Pancreas (tissue), 10 donors: ENCODE results near the gene ZBTB1. TPM values are rescaled to one million over a fixed set of nuclear protein-coding genes. Genes with fewer than 3 reads are reported as not detected.
A peak's percentile ranks its signal among the peaks of the same experiment; 100 is the strongest.

Experiments used
- ATAC-seq, 4 donors: fragments of 200-7000 bp; cut with Tn5 transposase; one replicate each; pipeline versions ENCODE4 v1.8.0 to v1.9.1; 2020; ENCODE audit warnings: mild to moderate bottlenecking in 4 of 4, moderate library complexity in 4 of 4
- DNase-seq, 6 donors: peaks; one replicate each; pipeline ENCODE4 v3.0.0-alpha.2; 2020
- FAIRE-seq: peaks from 2 replicates; lab custom pipeline; 2012; peaks lifted over from hg19 to GRCh38; lab: Jason Lieb, UNC
- H3K27ac ChIP-seq, 4 donors: fragments of 200-600 bp; sonication (generic); 1 replicate in 3 of 4; 2 replicates in 1 of 4; pipeline versions ENCODE4 v1.5.0 to v1.8.0; 2020
- H3K27me3 ChIP-seq, 4 donors: fragments of 200-600 bp; one replicate each; pipeline ENCODE4 v1.8.0; 2021
- H3K36me3 ChIP-seq, 3 donors: fragments of 200-600 bp; sonication (generic) in 1 of 3; one replicate each; pipeline versions ENCODE4 v1.5.0 to v1.8.0; 2020 to 2021
- H3K4me1 ChIP-seq, 3 donors: fragments of 200-600 bp; one replicate each; pipeline ENCODE4 v1.8.0; 2021
- H3K4me3 ChIP-seq, 4 donors: fragments of 200-600 bp; sonication (generic) in 2 of 4; one replicate each; pipeline versions ENCODE4 v1.5.0 to v1.8.0; 2020 to 2021
- H3K9me3 ChIP-seq, 4 donors: fragments of 200-600 bp; one replicate each; pipeline ENCODE4 v1.8.0; 2021
- WGBS, 2 donors: extraction: QIAGEN DNeasy Blood & Tissue Kit; methylation state at CpG; one replicate each; pipeline ENCODE4 v1.1.7; 2013; 5-methylcytosine and 5-hydroxymethylcytosine counted together
- intact Hi-C, 3 donors: fragments of 100-400 bp; cut with DNase I; formaldehyde crosslinking; loops; one replicate each; pipeline versions ENCODE4 v1.11.1 to v1.14.2; 2022
- polyA plus RNA-seq, 2 donors: library from polyadenylated mRNA; stranded (reverse); fragments of 200-250 nt; gene quantifications; one replicate each; pipeline ENCODE4 v1.2.3, GENCODE V29; 2013
- total RNA-seq, 6 donors: library from RNA; stranded (reverse); fragmentation: NEBNext Ultra II Directional in 4 of 6; extraction: Animal tissue kit (Norgen Biotek cat#: 25700) in 4 of 6; gene quantifications; one replicate each; pipeline versions ENCODE4 v1.2.1 to v1.2.4, GENCODE V29; 2021 to 2023
- TF ChIP-seq, protein P1 (sequence below), 4 donors: fragments of 200-600 bp; sonication (generic) in 3 of 4; IDR thresholded peaks; one replicate each; pipeline versions ENCODE4 v1.5.0 to v1.8.0; 2021; ENCODE audit warnings: antibody characterized with exemption in 4 of 4
- donor health status: healthy with polysubstance abuse.
- donor health status: DM: no; HTN: no; CAD: no; lungs with moderate emphysema.
- donor health status: DM: no; HTN: no; CAD: no.
- donor health status: control.
- donor health status: control.
- donor health status: Bipolar disorder and iron deficiency.
- donor health status: DM: yes; HTN: yes; CAD: no.
- donor health status: DM: no; HTN: no; CAD: no.
- donor health status: DM: no; HTN: no; CAD: no.
- donor health status: DM: yes; HTN: yes; CAD: no.

ZBTB1 gene
- total and polyA plus RNA-seq, 8 donors = 8.7 to 24.3 (median 11.9) TPM

DNA sequence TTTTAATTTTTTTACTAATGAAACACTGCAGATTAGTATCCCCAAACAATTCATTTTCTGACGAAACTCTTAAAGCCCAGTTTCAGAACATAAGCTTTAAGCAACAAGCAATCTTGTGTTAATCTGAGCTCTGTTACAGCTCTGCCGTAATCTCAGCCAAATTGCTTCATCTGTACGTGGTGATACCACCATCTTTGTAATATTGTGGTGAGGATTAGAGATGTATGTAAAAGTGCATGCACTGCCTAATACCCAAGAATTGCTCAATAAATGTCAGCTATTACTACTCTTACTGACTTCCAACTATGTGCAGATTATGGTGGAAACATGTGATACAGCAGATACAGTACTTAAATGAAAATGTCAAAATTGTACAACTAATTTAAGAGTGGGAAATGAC lies 37.5 kb upstream of the ZBTB1 start:
- ATAC-seq = no peak
- Histone ChIP-seq H3K27me3 (no peaks in the 10 kb centered on the region), H3K36me3 (no peaks in the 10 kb centered on the region), H3K4me3 (no peak overlapping the region), H3K4me1 (peaks cover 4 to 10% (median 6%) of the 10 kb centered on the region in 3 donors), H3K27ac (no peak overlapping the region), H3K9me3 (no peaks in the 10 kb centered on the region)
- no peak for FAIRE-seq
- 67 to 79% methylated on average over 3 of the region's 3 CpGs for WGBS, 2 donors
- TF ChIP-seq, protein P1, sequence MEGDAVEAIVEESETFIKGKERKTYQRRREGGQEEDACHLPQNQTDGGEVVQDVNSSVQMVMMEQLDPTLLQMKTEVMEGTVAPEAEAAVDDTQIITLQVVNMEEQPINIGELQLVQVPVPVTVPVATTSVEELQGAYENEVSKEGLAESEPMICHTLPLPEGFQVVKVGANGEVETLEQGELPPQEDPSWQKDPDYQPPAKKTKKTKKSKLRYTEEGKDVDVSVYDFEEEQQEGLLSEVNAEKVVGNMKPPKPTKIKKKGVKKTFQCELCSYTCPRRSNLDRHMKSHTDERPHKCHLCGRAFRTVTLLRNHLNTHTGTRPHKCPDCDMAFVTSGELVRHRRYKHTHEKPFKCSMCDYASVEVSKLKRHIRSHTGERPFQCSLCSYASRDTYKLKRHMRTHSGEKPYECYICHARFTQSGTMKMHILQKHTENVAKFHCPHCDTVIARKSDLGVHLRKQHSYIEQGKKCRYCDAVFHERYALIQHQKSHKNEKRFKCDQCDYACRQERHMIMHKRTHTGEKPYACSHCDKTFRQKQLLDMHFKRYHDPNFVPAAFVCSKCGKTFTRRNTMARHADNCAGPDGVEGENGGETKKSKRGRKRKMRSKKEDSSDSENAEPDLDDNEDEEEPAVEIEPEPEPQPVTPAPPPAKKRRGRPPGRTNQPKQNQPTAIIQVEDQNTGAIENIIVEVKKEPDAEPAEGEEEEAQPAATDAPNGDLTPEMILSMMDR (IDR thresholded peaks at IDR 0.05) = no peak
- DNase-seq = no peak
- intact Hi-C loops = no loop called here

DNA sequence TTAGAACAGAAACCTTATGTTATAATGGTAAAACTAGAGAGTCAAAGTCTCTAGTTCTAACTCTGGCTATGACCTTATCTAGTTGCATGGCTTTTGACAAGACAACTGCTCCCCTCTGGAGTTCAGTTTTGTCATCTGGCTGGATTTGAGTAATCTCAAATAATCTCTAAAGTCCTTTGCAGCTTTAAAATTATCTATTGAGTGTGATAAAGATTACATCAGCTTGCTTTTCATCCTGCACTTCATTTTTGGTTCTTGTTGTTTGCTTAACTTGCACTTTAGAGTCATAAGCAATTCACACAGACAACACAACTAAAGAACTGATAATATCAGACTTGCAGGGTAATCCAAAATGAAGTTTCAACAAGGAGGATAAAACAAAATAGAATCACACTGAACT lies 37.0 kb upstream of the ZBTB1 start:
- no peaks in the 10 kb centered on the region for H3K9me3 ChIP-seq
- FAIRE-seq = no peak
- H3K4me3 ChIP-seq = no peak overlapping the region
- TF ChIP-seq, protein P1 (IDR thresholded peaks at IDR 0.05) = no peak
- no peaks in the 10 kb centered on the region for H3K36me3 ChIP-seq
- no peak for ATAC-seq
- DNase-seq = no peak
- no peak overlapping the region for H3K27ac ChIP-seq
- peaks cover 4 to 10% (median 6%) of the 10 kb centered on the region in 3 donors for H3K4me1 ChIP-seq
- intact Hi-C loops = no loop called here
- H3K27me3 ChIP-seq = no peaks in the 10 kb centered on the region

DNA sequence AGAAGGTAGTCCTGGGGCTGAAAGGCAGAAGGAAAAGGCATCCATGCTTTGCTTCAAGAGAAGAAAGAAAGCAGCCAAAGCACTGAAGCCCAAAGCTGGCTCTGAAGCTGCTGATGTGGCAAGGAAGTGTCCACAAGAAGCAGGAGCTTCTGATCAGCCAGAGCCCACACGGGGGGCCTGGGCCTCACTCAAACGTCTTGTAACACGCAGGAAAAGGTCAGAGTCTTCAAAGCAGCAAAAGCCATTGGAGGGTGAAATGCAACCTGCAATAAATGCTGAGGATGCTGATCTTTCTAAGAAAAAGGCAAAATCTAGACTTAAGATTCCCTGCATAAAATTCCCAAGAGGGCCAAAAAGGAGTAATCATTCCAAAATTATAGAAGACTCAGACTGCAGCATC lies 36.1 kb upstream of the ZBTB1 start:
- 69 to 77% methylated on average over 3 of the region's 3 CpGs for WGBS, 2 donors
- DNase-seq (no peak), ATAC-seq (no peak), FAIRE-seq (no peak)
- H3K9me3 ChIP-seq = no peaks in the 10 kb centered on the region
- no peak overlapping the region for H3K4me3 ChIP-seq
- intact Hi-C loops = no loop called here
- no peaks in the 10 kb centered on the region for H3K36me3 ChIP-seq
- H3K27ac ChIP-seq = no peak overlapping the region
- no peaks in the 10 kb centered on the region for H3K27me3 ChIP-seq
- TF ChIP-seq, protein P1 (IDR thresholded peaks at IDR 0.05) = no peak
- H3K4me1 ChIP-seq = peaks cover 4 to 10% (median 6%) of the 10 kb centered on the region in 3 donors

GRCh38 chr14:64474041-64474440 lies 30.5 kb upstream of the ZBTB1 start:
- FAIRE-seq = peak; percentile 26

DNA sequence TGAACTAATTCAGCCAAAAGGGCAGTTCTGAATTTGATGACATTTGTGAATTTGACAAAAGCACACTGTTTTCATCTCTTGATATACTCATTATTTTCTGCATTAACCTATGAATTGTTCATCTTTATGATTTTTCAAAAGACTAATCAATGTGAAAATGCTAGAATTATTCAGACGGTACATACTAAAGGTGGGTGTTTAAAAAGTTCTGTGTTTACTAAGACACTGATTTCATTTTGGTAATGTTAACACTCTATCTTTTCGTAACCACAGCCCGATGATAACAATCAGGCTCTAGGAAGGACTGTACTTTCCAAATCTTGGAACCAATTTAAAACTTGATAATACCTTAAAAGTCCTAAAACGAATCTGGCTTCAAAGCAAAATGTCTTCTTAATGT lies 29.9 kb upstream of the ZBTB1 start:
- ATAC-seq (no peak), FAIRE-seq (no peak), DNase-seq (no peak)
- no peaks in the 10 kb centered on the region for H3K27me3 ChIP-seq
- H3K27ac ChIP-seq = no peak overlapping the region
- no peak overlapping the region for H3K4me3 ChIP-seq
- intact Hi-C loops = no loop called here
- no peaks in the 10 kb centered on the region for H3K4me1 ChIP-seq
- TF ChIP-seq, protein P1 (IDR thresholded peaks at IDR 0.05) = no peak
- no peaks in the 10 kb centered on the region for H3K36me3 ChIP-seq
- no peaks in the 10 kb centered on the region for H3K9me3 ChIP-seq
- 67% methylated on average over 4 of the region's 4 CpGs for WGBS, 2 donors

More at GRCh38 chr14:64474041-64474440, 30.5 kb upstream of the ZBTB1 start:
- TF ChIP-seq, protein P1 (IDR thresholded peaks at IDR 0.05) = no peak
- Histone ChIP-seq H3K4me3 (no peak overlapping the region), H3K9me3 (no peaks in the 10 kb centered on the region), H3K36me3 (no peaks in the 10 kb centered on the region), H3K27me3 (no peaks in the 10 kb centered on the region), H3K4me1 (no peaks in the 10 kb centered on the region), H3K27ac (no peak overlapping the region)
- 52 to 59% methylated on average over 2 of the region's 2 CpGs for WGBS, 2 donors
- DNase-seq = no peak
- intact Hi-C loops = no loop called here
- ATAC-seq = no peak
